ENCODE measurements around the gene ANKRD23. TPM values are rescaled to one million over a fixed set of nuclear protein-coding genes. Genes with fewer than 3 reads are reported as not detected.

The ANKRD23 gene
- total RNA-seq, 1 donor from 2014 or later, result 5.7 TPM

- Mint-ChIP-seq H3K9me3 (ENCODE audit: unreplicated experiment) (no peaks in the 10 kb centered on the region), H3K4me1 (ENCODE audit: unreplicated experiment) (peaks cover 9% of the 10 kb centered on the region), H3K27ac (ENCODE audit: unreplicated experiment) (no peak overlapping the region), H3K36me3 (ENCODE audit: unreplicated experiment) (no peaks in the 10 kb centered on the region), H3K4me3 (ENCODE audit: unreplicated experiment) (no peak overlapping the region), H3K27me3 (ENCODE audit: unreplicated experiment) (no peaks in the 10 kb centered on the region)
- no peak for DNase-seq (ENCODE audit: extremely low spot score, unreplicated experiment)
- no peak for TF ChIP-seq CTCF (IDR thresholded peaks at IDR 0.05)
Observed at GRCh38 chr2:96811917-96812316, 31.9 kb downstream of the ANKRD23 start.

GRCh38 chr2:96810783-96811192 is 33.0 kb downstream of the ANKRD23 start:
- H3K9me3 Mint-ChIP-seq (ENCODE audit: unreplicated experiment), result no peaks in the 10 kb centered on the region
- no peaks in the 10 kb centered on the region for H3K36me3 Mint-ChIP-seq (ENCODE audit: unreplicated experiment)
- no peak overlapping the region for H3K27ac Mint-ChIP-seq (ENCODE audit: unreplicated experiment)
- no peak overlapping the region for H3K4me3 Mint-ChIP-seq (ENCODE audit: unreplicated experiment)
- H3K27me3 Mint-ChIP-seq (ENCODE audit: unreplicated experiment), result no peaks in the 10 kb centered on the region
- peaks cover 9% of the 10 kb centered on the region for H3K4me1 Mint-ChIP-seq (ENCODE audit: unreplicated experiment)
- TF ChIP-seq CTCF (IDR thresholded peaks at IDR 0.05), result no peak
- no peak for DNase-seq (ENCODE audit: extremely low spot score, unreplicated experiment)

GRCh38 chr2:96809951-96810782 is 33.7 kb downstream of the ANKRD23 start:
- no peak for DNase-seq (ENCODE audit: extremely low spot score, unreplicated experiment)
- Mint-ChIP-seq H3K27ac (ENCODE audit: unreplicated experiment) (no peak overlapping the region), H3K4me3 (ENCODE audit: unreplicated experiment) (no peak overlapping the region), H3K4me1 (ENCODE audit: unreplicated experiment) (peaks cover 4% of the 10 kb centered on the region), H3K36me3 (ENCODE audit: unreplicated experiment) (no peaks in the 10 kb centered on the region), H3K27me3 (ENCODE audit: unreplicated experiment) (no peaks in the 10 kb centered on the region), H3K9me3 (ENCODE audit: unreplicated experiment) (no peaks in the 10 kb centered on the region)
- no peak for TF ChIP-seq CTCF (IDR thresholded peaks at IDR 0.05)

- no peak for TF ChIP-seq CTCF (IDR thresholded peaks at IDR 0.05)
- no peaks in the 10 kb centered on the region for H3K4me1 Mint-ChIP-seq (ENCODE audit: unreplicated experiment)
- no peak overlapping the region for H3K27ac Mint-ChIP-seq (ENCODE audit: unreplicated experiment)
- H3K4me3 Mint-ChIP-seq (ENCODE audit: unreplicated experiment), result no peak overlapping the region
- DNase-seq (ENCODE audit: extremely low spot score, unreplicated experiment), result no peak
- no peaks in the 10 kb centered on the region for H3K27me3 Mint-ChIP-seq (ENCODE audit: unreplicated experiment)
- H3K36me3 Mint-ChIP-seq (ENCODE audit: unreplicated experiment), result no peaks in the 10 kb centered on the region
- no peaks in the 10 kb centered on the region for H3K9me3 Mint-ChIP-seq (ENCODE audit: unreplicated experiment)
Observed at GRCh38 chr2:96809216-96809882, 34.5 kb downstream of the ANKRD23 start.

- no peak for DNase-seq (ENCODE audit: extremely low spot score, unreplicated experiment)
- no peaks in the 10 kb centered on the region for H3K9me3 Mint-ChIP-seq (ENCODE audit: unreplicated experiment)
Observed at GRCh38 chr2:96808176-96808837, 35.5 kb downstream of the ANKRD23 start.

More at GRCh38 chr2:96808176-96808837, 35.5 kb downstream of the ANKRD23 start:
- Mint-ChIP-seq H3K27ac (ENCODE audit: unreplicated experiment) (no peak overlapping the region), H3K36me3 (ENCODE audit: unreplicated experiment) (no peaks in the 10 kb centered on the region), H3K27me3 (ENCODE audit: unreplicated experiment) (no peaks in the 10 kb centered on the region), H3K4me3 (ENCODE audit: unreplicated experiment) (no peak overlapping the region), H3K4me1 (ENCODE audit: unreplicated experiment) (no peaks in the 10 kb centered on the region)
- no peak for TF ChIP-seq CTCF (IDR thresholded peaks at IDR 0.05)
